ENCODE measurements around the gene ECHDC3. TPM values are rescaled to one million over a fixed set of nuclear protein-coding genes. Genes with fewer than 3 reads are reported as not detected.

The ECHDC3 gene
- total RNA-seq, 1 experiment from 2014 or later = 13.0 TPM

GRCh38 chr10:11773761-11774441 lies 31.7 kb downstream of the ECHDC3 start:
- Histone ChIP-seq H4K20me1 (ENCODE audit: insufficient read depth) (no peaks in the 10 kb centered on the region), H2AFZ (ENCODE audit: low read depth, low read length, poor library complexity, severe bottlenecking) (no peak overlapping the region), H3K79me2 (ENCODE audit: insufficient read depth, low read length) (no peaks in the 10 kb centered on the region), H3K9me2 (ENCODE audit: insufficient read depth) (no peaks in the 10 kb centered on the region), H3K27me3 (ENCODE audit: insufficient read depth, low read length) (no peaks in the 10 kb centered on the region), H3K4me3 (replicated peaks in 1 of 2; ENCODE audit: low read depth in 1 of 2, low read length in 2 of 2) (no peak overlapping the region), H3K9me3 (ENCODE audit: control insufficient read depth in 1 of 2, insufficient read depth in 1 of 2, low read depth in 1 of 2, low read length in 2 of 2) (no peaks in the 10 kb centered on the region), H3K9ac (ENCODE audit: low read length) (no peak overlapping the region), H3K4me2 (ENCODE audit: low read length) (no peak overlapping the region), H3K36me3 (ENCODE audit: control insufficient read depth in 1 of 2, insufficient read depth in 2 of 2, low read length in 2 of 2) (no peaks in the 10 kb centered on the region), H3K27ac (ENCODE audit: low read depth, low read length) (no peak overlapping the region), H3K4me1 (ENCODE audit: control insufficient read depth in 1 of 2, insufficient read depth in 2 of 2, low read length in 2 of 2) (no peaks in the 10 kb centered on the region)
- POLR2A ChIA-PET = no interaction called here
- DNase-seq (ENCODE audit: low read depth, low spot score) (no peak), ATAC-seq (no peak)
- RAD21 ChIA-PET (ENCODE audit: low non-redundant PET in 1 of 2, low total read pairs in 2 of 2, uncharacterized antibody in 2 of 2, unreplicated experiment in 2 of 2) = no interaction called here
- CTCF ChIA-PET = interaction anchor here (1.8 kb wide), 1 partner anchor 9 kb away, joined by 5 read pairs; no protein-coding TSS in a partner anchor
- BruUV-seq (replicated peaks) = no TSS peak
- TF ChIP-seq TCF7L2 (IDR thresholded peaks at IDR 0.05; ENCODE audit: borderline replicate concordance, extremely low read depth, insufficient read depth, insufficient read length) (no peak), CEBPB (IDR thresholded peaks at IDR 0.05; ENCODE audit: low read depth) (no peak), SIN3A (IDR thresholded peaks at IDR 0.05; ENCODE audit: low read depth) (no peak), POLR2A (IDR thresholded peaks at IDR 0.05; ENCODE audit: borderline replicate concordance, extremely low read depth, insufficient read depth, insufficient read length) (no peak)
- intact Hi-C loops (cut with micrococcal nuclease) = no loop called here

DNA sequence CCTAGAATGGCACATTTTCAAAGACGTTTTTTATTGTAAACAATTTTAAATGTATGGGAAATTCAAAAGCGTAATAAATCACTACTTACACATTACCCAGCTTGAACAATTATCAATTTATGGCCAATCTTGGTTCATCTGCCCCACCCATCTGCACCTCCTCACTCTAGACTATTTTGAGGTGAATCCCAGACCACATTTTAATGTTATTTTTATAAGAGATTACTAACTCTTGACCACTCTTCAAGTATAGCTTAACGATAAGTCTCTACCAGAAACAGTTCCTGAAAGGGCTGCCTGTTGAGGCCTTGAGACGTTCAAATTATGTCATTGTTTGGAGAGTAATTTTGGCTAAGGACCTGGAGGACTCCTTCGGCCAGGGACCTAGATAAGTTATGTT lies 33.2 kb downstream of the ECHDC3 start:
- no peak overlapping the region for H3K9ac ChIP-seq (ENCODE audit: low read length)
- no peak overlapping the region for H3K4me3 ChIP-seq (replicated peaks in 1 of 2; ENCODE audit: low read depth in 1 of 2, low read length in 2 of 2)
- no peaks in the 10 kb centered on the region for H3K4me1 ChIP-seq (ENCODE audit: control insufficient read depth in 1 of 2, insufficient read depth in 2 of 2, low read length in 2 of 2)
- BruUV-seq (replicated peaks) = no TSS peak
- H4K20me1 ChIP-seq (ENCODE audit: insufficient read depth) = no peaks in the 10 kb centered on the region
- intact Hi-C loops (cut with micrococcal nuclease) = no loop called here
- TF ChIP-seq ZNF274 (IDR thresholded peaks at IDR 0.05; ENCODE audit: low read depth, low read length) (no peak), SIN3A (IDR thresholded peaks at IDR 0.05; ENCODE audit: low read depth) (no peak), RAD21 (IDR thresholded peaks at IDR 0.05; ENCODE audit: low read depth) (no peak), ZFX (IDR thresholded peaks at IDR 0.05) (no peak), CEBPB (IDR thresholded peaks at IDR 0.05; ENCODE audit: low read depth) (no peak), POLR2AphosphoS5 (IDR thresholded peaks at IDR 0.05; ENCODE audit: low read depth, low read length) (no peak)
- TF ChIP-seq, protein P1, sequence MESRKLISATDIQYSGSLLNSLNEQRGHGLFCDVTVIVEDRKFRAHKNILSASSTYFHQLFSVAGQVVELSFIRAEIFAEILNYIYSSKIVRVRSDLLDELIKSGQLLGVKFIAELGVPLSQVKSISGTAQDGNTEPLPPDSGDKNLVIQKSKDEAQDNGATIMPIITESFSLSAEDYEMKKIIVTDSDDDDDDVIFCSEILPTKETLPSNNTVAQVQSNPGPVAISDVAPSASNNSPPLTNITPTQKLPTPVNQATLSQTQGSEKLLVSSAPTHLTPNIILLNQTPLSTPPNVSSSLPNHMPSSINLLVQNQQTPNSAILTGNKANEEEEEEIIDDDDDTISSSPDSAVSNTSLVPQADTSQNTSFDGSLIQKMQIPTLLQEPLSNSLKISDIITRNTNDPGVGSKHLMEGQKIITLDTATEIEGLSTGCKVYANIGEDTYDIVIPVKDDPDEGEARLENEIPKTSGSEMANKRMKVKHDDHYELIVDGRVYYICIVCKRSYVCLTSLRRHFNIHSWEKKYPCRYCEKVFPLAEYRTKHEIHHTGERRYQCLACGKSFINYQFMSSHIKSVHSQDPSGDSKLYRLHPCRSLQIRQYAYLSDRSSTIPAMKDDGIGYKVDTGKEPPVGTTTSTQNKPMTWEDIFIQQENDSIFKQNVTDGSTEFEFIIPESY (IDR thresholded peaks at IDR 0.05; ENCODE audit: extremely low read depth, insufficient replicate concordance, low read length) = no peak
- H3K9me2 ChIP-seq (ENCODE audit: insufficient read depth) = no peaks in the 10 kb centered on the region
- ChIA-PET POLR2A (no interaction called here), RAD21 (ENCODE audit: low non-redundant PET in 1 of 2, low total read pairs in 2 of 2, uncharacterized antibody in 2 of 2, unreplicated experiment in 2 of 2) (no interaction called here), CTCF (no interaction called here)
- DNase-seq (ENCODE audit: low read depth, low spot score) (no peak), ATAC-seq (no peak)
- H3K79me2 ChIP-seq (ENCODE audit: insufficient read depth, low read length) = no peaks in the 10 kb centered on the region
- H3K9me3 ChIP-seq (ENCODE audit: control insufficient read depth in 1 of 2, insufficient read depth in 1 of 2, low read depth in 1 of 2, low read length in 2 of 2) = no peaks in the 10 kb centered on the region
- H2AFZ ChIP-seq (ENCODE audit: low read depth, low read length, poor library complexity, severe bottlenecking) = no peak overlapping the region
- no peaks in the 10 kb centered on the region for H3K36me3 ChIP-seq (ENCODE audit: control insufficient read depth in 1 of 2, insufficient read depth in 2 of 2, low read length in 2 of 2)
- H3K27me3 ChIP-seq (ENCODE audit: insufficient read depth, low read length) = no peaks in the 10 kb centered on the region
- H3K27ac ChIP-seq (ENCODE audit: low read depth, low read length) = no peak overlapping the region
- H3K4me2 ChIP-seq (ENCODE audit: low read length) = no peak overlapping the region
